Endothelial cell (in vitro differentiated cells): Measurements from ENCODE around the gene MEF2A. TPM values are rescaled to one million over a fixed set of nuclear protein-coding genes. Genes with fewer than 3 reads are reported as not detected.

ENCODE experiments used
- DNase-seq: peaks from one replicate; pipeline ENCODE4 v3.0.0; 2021; ENCODE audit warnings: low spot score
- H3K27ac Mint-ChIP-seq: one replicate; pipeline ENCODE4 v1.8.0; 2021; ENCODE audit warnings: mixed read lengths, inconsistent platforms; ENCODE audit not compliant: unreplicated experiment
- H3K27me3 Mint-ChIP-seq: one replicate; pipeline ENCODE4 v1.8.0; 2021; ENCODE audit warnings: mild to moderate bottlenecking, moderate library complexity, mixed read lengths, inconsistent platforms; ENCODE audit not compliant: unreplicated experiment
- H3K36me3 Mint-ChIP-seq: one replicate; pipeline ENCODE4 v1.8.0; 2021; ENCODE audit warnings: mild to moderate bottlenecking, low read depth, mixed read lengths, inconsistent platforms; ENCODE audit not compliant: unreplicated experiment
- H3K4me1 Mint-ChIP-seq: one replicate; pipeline ENCODE4 v1.8.0; 2021; ENCODE audit warnings: mild to moderate bottlenecking, mixed read lengths, inconsistent platforms; ENCODE audit not compliant: unreplicated experiment
- H3K4me3 Mint-ChIP-seq: one replicate; pipeline ENCODE4 v1.8.0; 2021; ENCODE audit warnings: mild to moderate bottlenecking, mixed read lengths, inconsistent platforms; ENCODE audit not compliant: unreplicated experiment
- H3K9me3 Mint-ChIP-seq: one replicate; pipeline ENCODE4 v1.8.0; 2021; ENCODE audit warnings: mixed read lengths, inconsistent platforms; ENCODE audit not compliant: unreplicated experiment
- CTCF ChIP-seq: fragments of 200-600 bp; sonication (generic); IDR thresholded peaks from one replicate; pipeline ENCODE4 v1.5.0; 2021; ENCODE audit warnings: antibody characterized with exemption; ENCODE audit not compliant: unreplicated experiment
- total RNA-seq: library from RNA; stranded (reverse); fragmentation: NEBNext Ultra II Directional; extraction: Animal tissue kit (Norgen Biotek cat#: 25700); gene quantifications from one replicate; pipeline ENCODE4 v1.2.1, GENCODE V29; 2021; ENCODE audit not compliant: unreplicated experiment

Gene MEF2A
- total RNA-seq, 1 donor from 2014 or later: 43.5 TPM

GRCh38 chr15:99682455-99682854 is 116.7 kb downstream of the MEF2A start:
- Mint-ChIP-seq H3K4me1 (peaks cover 10% of the 10 kb centered on the region), H3K9me3 (no peaks in the 10 kb centered on the region), H3K4me3 (no peak overlapping the region), H3K27ac (no peak overlapping the region), H3K36me3 (peaks cover 15% of the 10 kb centered on the region), H3K27me3 (peaks cover 3% of the 10 kb centered on the region)
- no peak for TF ChIP-seq CTCF
- no peak for DNase-seq

- peaks cover 15% of the 10 kb centered on the region for H3K36me3 Mint-ChIP-seq
- H3K27ac Mint-ChIP-seq: peak overlapping the region; percentile 83
- no peak for DNase-seq
- no peak overlapping the region for H3K4me3 Mint-ChIP-seq
- TF ChIP-seq CTCF: no peak
- H3K9me3 Mint-ChIP-seq: no peaks in the 10 kb centered on the region
- H3K4me1 Mint-ChIP-seq: peaks cover 10% of the 10 kb centered on the region
- peaks cover 3% of the 10 kb centered on the region for H3K27me3 Mint-ChIP-seq
Observed at GRCh38 chr15:99683000-99683670, 117.4 kb downstream of the MEF2A start.

DNA sequence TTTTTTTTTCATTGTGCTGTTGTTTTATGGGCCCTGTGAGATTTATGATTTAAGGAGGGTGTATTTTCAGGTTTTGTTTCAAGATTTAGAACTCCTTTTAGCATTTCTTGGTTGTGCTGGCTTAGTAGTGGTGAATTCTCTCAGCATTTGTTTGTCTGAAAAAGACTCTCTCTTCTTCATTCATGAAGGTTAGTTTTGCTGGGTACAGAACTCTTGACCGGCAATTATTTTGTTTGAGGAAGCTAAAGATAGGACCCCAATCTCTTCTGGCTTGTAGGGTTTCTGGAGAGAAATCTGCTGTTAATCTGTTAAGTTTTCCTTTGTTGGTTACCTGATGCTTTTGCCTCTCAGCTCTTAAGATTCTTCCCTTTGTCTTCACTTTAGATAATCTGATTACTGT is 120.5 kb downstream of the MEF2A start:
- Mint-ChIP-seq H3K27ac (no peak overlapping the region), H3K4me3 (no peak overlapping the region), H3K9me3 (no peaks in the 10 kb centered on the region), H3K36me3 (peaks cover 15% of the 10 kb centered on the region), H3K4me1 (peaks cover 10% of the 10 kb centered on the region), H3K27me3 (peaks cover 4% of the 10 kb centered on the region)
- no peak for TF ChIP-seq CTCF
- DNase-seq: no peak

DNA sequence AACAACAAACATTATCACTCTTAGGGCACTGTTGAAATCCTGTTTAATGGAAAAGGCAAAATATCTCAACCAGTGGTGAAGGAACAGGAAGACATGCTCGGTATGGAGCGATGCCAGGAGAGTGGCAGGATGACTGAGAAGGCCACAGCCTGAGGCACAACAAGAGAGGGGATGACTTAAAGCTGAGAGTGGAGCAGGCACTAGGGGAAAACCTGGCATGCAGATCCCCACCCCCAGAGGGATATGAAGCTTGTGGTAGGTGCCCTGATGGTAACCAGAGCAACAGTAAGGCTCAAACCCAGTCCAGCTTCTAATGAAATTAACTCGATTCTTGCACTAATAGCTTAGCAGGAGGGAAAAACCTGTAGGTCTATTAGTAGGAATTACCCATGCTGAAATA is 127.0 kb downstream of the MEF2A start:
- Mint-ChIP-seq H3K27ac (no peak overlapping the region), H3K36me3 (peaks cover 17% of the 10 kb centered on the region), H3K4me1 (no peaks in the 10 kb centered on the region), H3K4me3 (no peak overlapping the region), H3K27me3 (peaks cover 3% of the 10 kb centered on the region), H3K9me3 (no peaks in the 10 kb centered on the region)
- DNase-seq: no peak
- TF ChIP-seq CTCF: no peak

GRCh38 chr15:99696096-99696495 is 130.3 kb downstream of the MEF2A start:
- Mint-ChIP-seq H3K36me3 (peaks cover 17% of the 10 kb centered on the region), H3K4me3 (no peak overlapping the region), H3K4me1 (no peaks in the 10 kb centered on the region), H3K27me3 (peaks cover 3% of the 10 kb centered on the region), H3K27ac (no peak overlapping the region), H3K9me3 (no peaks in the 10 kb centered on the region)
- DNase-seq: no peak
- TF ChIP-seq CTCF: no peak
